ENCODE measurements around the gene DPEP2.
"Not testable (repeated sequence)": the region's sequence is repeated elsewhere in the genome, so short reads cannot be mapped to it uniquely, and the experiment has no call there.

DPEP2 gene

DNA sequence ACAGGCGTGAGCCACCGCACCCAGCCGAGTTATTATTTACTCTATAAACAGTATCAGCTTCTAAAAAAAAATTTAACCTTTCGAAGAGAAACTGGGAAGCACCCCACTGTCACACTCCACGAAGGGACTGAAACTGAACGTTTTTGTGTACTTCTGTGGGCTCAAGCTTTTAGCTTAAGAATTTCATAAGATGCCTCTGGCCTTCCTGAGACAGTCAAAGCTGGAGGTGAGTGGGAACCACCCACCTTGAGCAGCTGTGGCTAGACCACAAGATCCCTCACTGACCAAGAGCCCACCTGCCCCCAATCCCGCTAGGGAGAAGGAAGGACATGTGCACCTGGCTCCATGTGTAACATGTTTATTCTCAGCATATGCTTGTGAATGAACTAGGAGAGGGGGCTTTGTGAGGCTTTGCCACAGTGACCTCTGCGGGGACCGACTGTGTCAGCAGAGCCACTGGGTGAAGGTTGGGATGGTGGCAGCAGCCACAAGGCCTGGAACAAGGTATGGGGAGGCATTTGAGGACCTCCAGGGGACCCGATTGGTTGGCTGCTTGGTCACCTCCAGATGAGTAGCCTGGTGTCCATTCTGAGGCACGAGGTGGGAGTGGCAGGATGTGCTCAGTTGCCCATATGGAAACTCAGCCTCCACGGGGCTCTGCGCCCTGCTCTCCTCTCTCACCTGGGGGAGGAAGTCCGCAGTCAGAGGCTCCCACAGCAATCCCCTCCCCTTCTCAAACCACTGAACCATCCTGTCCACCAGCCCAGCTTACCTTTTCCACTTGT lies 23.8 kb downstream of the DPEP2 start:
- H3K9ac ChIP-seq (ENCODE audit: low read length), result no peak overlapping the region
- no peaks in the 10 kb centered on the region for H3K4me1 ChIP-seq (ENCODE audit: insufficient read depth, low read length, severe bottlenecking)
- no peak overlapping the region for H3K4me3 ChIP-seq (ENCODE audit: low read depth, low read length, poor library complexity, severe bottlenecking)
- H4K20me1 ChIP-seq (ENCODE audit: insufficient read depth, low read length), result no peaks in the 10 kb centered on the region
- H3K4me2 ChIP-seq (ENCODE audit: low read length), result no peak overlapping the region
- H3K9me3 ChIP-seq (ENCODE audit: low read length), result no peaks in the 10 kb centered on the region
- H3K27me3 ChIP-seq (ENCODE audit: insufficient read depth, low read length), result no peaks in the 10 kb centered on the region
- no peaks in the 10 kb centered on the region for H3K36me3 ChIP-seq (ENCODE audit: insufficient read depth, low read length)
- H3K27ac ChIP-seq (ENCODE audit: low read depth, low read length, poor library complexity, severe bottlenecking), result no peak overlapping the region
- no peaks in the 10 kb centered on the region for H3F3A ChIP-seq (ENCODE audit: insufficient read depth, low read length)
- no peaks in the 10 kb centered on the region for H3K79me2 ChIP-seq (ENCODE audit: insufficient read depth, low read length)
- H2AFZ ChIP-seq (ENCODE audit: low read length), result no peak overlapping the region
- no peaks in the 10 kb centered on the region for H3K9me2 ChIP-seq (ENCODE audit: low read depth, low read length)
- TF ChIP-seq, protein P1, sequence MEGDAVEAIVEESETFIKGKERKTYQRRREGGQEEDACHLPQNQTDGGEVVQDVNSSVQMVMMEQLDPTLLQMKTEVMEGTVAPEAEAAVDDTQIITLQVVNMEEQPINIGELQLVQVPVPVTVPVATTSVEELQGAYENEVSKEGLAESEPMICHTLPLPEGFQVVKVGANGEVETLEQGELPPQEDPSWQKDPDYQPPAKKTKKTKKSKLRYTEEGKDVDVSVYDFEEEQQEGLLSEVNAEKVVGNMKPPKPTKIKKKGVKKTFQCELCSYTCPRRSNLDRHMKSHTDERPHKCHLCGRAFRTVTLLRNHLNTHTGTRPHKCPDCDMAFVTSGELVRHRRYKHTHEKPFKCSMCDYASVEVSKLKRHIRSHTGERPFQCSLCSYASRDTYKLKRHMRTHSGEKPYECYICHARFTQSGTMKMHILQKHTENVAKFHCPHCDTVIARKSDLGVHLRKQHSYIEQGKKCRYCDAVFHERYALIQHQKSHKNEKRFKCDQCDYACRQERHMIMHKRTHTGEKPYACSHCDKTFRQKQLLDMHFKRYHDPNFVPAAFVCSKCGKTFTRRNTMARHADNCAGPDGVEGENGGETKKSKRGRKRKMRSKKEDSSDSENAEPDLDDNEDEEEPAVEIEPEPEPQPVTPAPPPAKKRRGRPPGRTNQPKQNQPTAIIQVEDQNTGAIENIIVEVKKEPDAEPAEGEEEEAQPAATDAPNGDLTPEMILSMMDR (IDR thresholded peaks at IDR 0.05; ENCODE audit: low read length), result no peak
- no peak for TF ChIP-seq EZH2 (IDR thresholded peaks at IDR 0.05; ENCODE audit: borderline replicate concordance, low read length)

DNA sequence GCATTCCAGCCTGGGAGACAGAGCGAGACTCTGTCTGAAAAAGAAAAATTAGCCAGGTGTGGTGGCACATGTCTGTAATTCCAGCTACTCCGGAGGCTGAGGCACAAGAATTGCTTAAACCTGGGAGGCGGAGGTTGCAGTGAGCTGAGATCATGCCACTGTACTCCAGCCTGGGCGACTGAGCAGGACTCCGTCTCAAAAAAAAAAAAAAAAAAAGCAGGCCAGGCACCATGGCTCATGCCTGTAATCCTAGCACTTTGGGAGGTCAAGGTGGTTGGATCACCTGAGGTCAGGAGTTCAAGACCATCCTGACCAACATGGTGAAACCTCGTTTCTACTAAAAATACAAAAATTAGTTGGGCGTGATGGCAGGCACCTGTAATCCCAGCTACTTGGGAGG lies 27.0 kb downstream of the DPEP2 start:
- H4K20me1 ChIP-seq (ENCODE audit: insufficient read depth, low read length); H3K4me2 ChIP-seq (ENCODE audit: low read length); H3K9me3 ChIP-seq (ENCODE audit: low read length); H3F3A ChIP-seq (ENCODE audit: insufficient read depth, low read length); H3K36me3 ChIP-seq (ENCODE audit: insufficient read depth, low read length); H3K27me3 ChIP-seq (ENCODE audit: insufficient read depth, low read length); H3K4me3 ChIP-seq (ENCODE audit: low read depth, low read length, poor library complexity, severe bottlenecking); H3K9me2 ChIP-seq (ENCODE audit: low read depth, low read length); H3K27ac ChIP-seq (ENCODE audit: low read depth, low read length, poor library complexity, severe bottlenecking); H2AFZ ChIP-seq (ENCODE audit: low read length); H3K79me2 ChIP-seq (ENCODE audit: insufficient read depth, low read length); H3K9ac ChIP-seq (ENCODE audit: low read length): not testable (repeated sequence)
- peaks cover 16% of the 10 kb centered on the region for H3K4me1 ChIP-seq (ENCODE audit: insufficient read depth, low read length, severe bottlenecking)

- Histone ChIP-seq H3K9ac (ENCODE audit: low read length) (no peak overlapping the region), H3F3A (ENCODE audit: insufficient read depth, low read length) (no peaks in the 10 kb centered on the region), H3K79me2 (ENCODE audit: insufficient read depth, low read length) (no peaks in the 10 kb centered on the region), H3K27ac (ENCODE audit: low read depth, low read length, poor library complexity, severe bottlenecking) (no peak overlapping the region), H3K27me3 (ENCODE audit: insufficient read depth, low read length) (no peaks in the 10 kb centered on the region), H3K4me1 (ENCODE audit: insufficient read depth, low read length, severe bottlenecking) (peaks cover 28% of the 10 kb centered on the region), H3K4me2 (ENCODE audit: low read length) (no peak overlapping the region), H3K9me2 (ENCODE audit: low read depth, low read length) (no peaks in the 10 kb centered on the region), H3K4me3 (ENCODE audit: low read depth, low read length, poor library complexity, severe bottlenecking) (no peak overlapping the region), H2AFZ (ENCODE audit: low read length) (no peak overlapping the region), H3K36me3 (ENCODE audit: insufficient read depth, low read length) (no peaks in the 10 kb centered on the region), H3K9me3 (ENCODE audit: low read length) (no peaks in the 10 kb centered on the region), H4K20me1 (ENCODE audit: insufficient read depth, low read length) (no peaks in the 10 kb centered on the region)
- TF ChIP-seq, protein P1 (IDR thresholded peaks at IDR 0.05; ENCODE audit: low read length), result no peak
- no peak for TF ChIP-seq EZH2 (IDR thresholded peaks at IDR 0.05; ENCODE audit: borderline replicate concordance, low read length)
These were observed 28.2 kb downstream of the DPEP2 start for GRCh38 chr16:67971111-67971510.
